Neural progenitor cell (in vitro differentiated cells): ENCODE results near the gene OMG. TPM values are rescaled to one million over a fixed set of nuclear protein-coding genes. Genes with fewer than 3 reads are reported as not detected.
"Not testable (repeated sequence)": the region's sequence is repeated elsewhere in the genome, so short reads cannot be mapped to it uniquely, and the experiment has no call there.

Experiments used
- DNase-seq: peaks from one replicate; pipeline ENCODE4 v3.0.0-alpha.2; 2016; ENCODE audit warnings: low spot score
- H2AFZ ChIP-seq: fragments of 200-600 bp; sonication (generic); replicated peaks from 2 replicates; pipeline ENCODE4 v1.6.1; 2016; ENCODE audit warnings: antibody characterized with exemption
- H3F3A ChIP-seq: fragments of 200-600 bp; sonication (generic); 2 replicates; pipeline ENCODE4 v1.6.1; 2016; ENCODE audit warnings: antibody characterized with exemption, low read depth
- H3K27ac ChIP-seq: fragments of 200-600 bp; sonication (generic); 2 replicates; pipeline ENCODE4 v1.5.1; 2016; ENCODE audit warnings: mild to moderate bottlenecking
- H3K27me3 ChIP-seq: fragments of 200-600 bp; sonication (generic); 2 replicates; pipeline ENCODE4 v1.6.1; 2016; ENCODE audit warnings: mild to moderate bottlenecking, moderate library complexity
- H3K36me3 ChIP-seq: fragments of 200-600 bp; sonication (generic); 2 replicates; pipeline ENCODE4 v1.5.1; 2016
- H3K4me1 ChIP-seq: fragments of 200-600 bp; sonication (generic); 2 replicates; pipeline ENCODE4 v1.6.1; 2016; ENCODE audit warnings: mixed run types
- H3K4me2 ChIP-seq: fragments of 200-600 bp; sonication (generic); 2 replicates; pipeline ENCODE4 v1.6.1; 2016
- H3K4me3 ChIP-seq: fragments of 200-600 bp; sonication (generic); 2 replicates; pipeline ENCODE4 v1.5.1; 2016
- H3K79me2 ChIP-seq: fragments of 200-600 bp; sonication (generic); 2 replicates; pipeline ENCODE4 v1.6.1; 2016; ENCODE audit warnings: low read depth
- H3K9ac ChIP-seq: fragments of 200-600 bp; sonication (generic); 2 replicates; pipeline ENCODE4 v1.6.1; 2016
- H3K9me3 ChIP-seq: fragments of 200-600 bp; sonication (generic); 2 replicates; pipeline ENCODE4 v1.5.1; 2016; ENCODE audit warnings: low read depth
- H4K20me1 ChIP-seq: fragments of 200-600 bp; sonication (generic); 2 replicates; pipeline ENCODE4 v1.6.1; 2016; ENCODE audit warnings: low read depth
- H3K27ac Mint-ChIP-seq: 3 replicates; pipeline ENCODE4 v1.8.0; 2021; ENCODE audit warnings: mixed read lengths
- H3K27me3 Mint-ChIP-seq: 2 replicates; pipeline ENCODE4 v1.8.0; 2022; ENCODE audit warnings: low read depth, mild to moderate bottlenecking, inconsistent platforms, moderate library complexity, mixed read lengths; ENCODE audit not compliant: insufficient read depth
- H3K36me3 Mint-ChIP-seq: 3 replicates; pipeline ENCODE4 v1.8.0; 2021; ENCODE audit warnings: mixed read lengths
- H3K4me1 Mint-ChIP-seq: 3 replicates; pipeline ENCODE4 v1.8.0; 2021; ENCODE audit warnings: mixed read lengths
- H3K4me3 Mint-ChIP-seq: 3 replicates; pipeline ENCODE4 v1.8.0; 2021; ENCODE audit warnings: mild to moderate bottlenecking, moderate library complexity, mixed read lengths
- H3K9me3 Mint-ChIP-seq: 3 replicates; pipeline ENCODE4 v1.8.0; 2020; ENCODE audit warnings: mixed read lengths
- CTCF ChIP-seq: fragments of 200-600 bp; sonication (generic); IDR thresholded peaks from 2 replicates; pipeline ENCODE4 v1.5.1; 2017; ENCODE audit warnings: antibody characterized with exemption, mild to moderate bottlenecking
- EZH2 ChIP-seq: fragments of 200-600 bp; sonication (generic); IDR thresholded peaks from 2 replicates; pipeline ENCODE4 v1.6.1; 2017; ENCODE audit warnings: antibody characterized with exemption, mild to moderate bottlenecking, moderate library complexity
- EZH2phosphoT487 ChIP-seq: fragments of 200-600 bp; sonication (generic); IDR thresholded peaks from 2 replicates; pipeline ENCODE4 v1.6.1; 2017; ENCODE audit warnings: antibody characterized with exemption
- total RNA-seq: library from RNA; depleted of rRNA; stranded (reverse); fragments of >200 nt; gene quantifications from 2 replicates; pipeline ENCODE4 v1.2.3, GENCODE V29; 2015; ENCODE audit warnings: low replicate concordance

Gene OMG
- total RNA-seq: not detected in 2 replicates

- no peak within 1 kb of the TSS for H3K4me3 Mint-ChIP-seq
- no peaks in the 10 kb centered on the region for H3F3A ChIP-seq
- DNase-seq: peak; percentile 30
- no peaks in the 10 kb centered on the region for H3K36me3 Mint-ChIP-seq
- H2AFZ ChIP-seq: no peak within 1 kb of the TSS
- H3K4me1 Mint-ChIP-seq: peaks cover 3% of the 10 kb centered on the region
- peak within 1 kb of the TSS; percentile 15 for H3K27ac ChIP-seq
- peaks cover 22% of the 10 kb centered on the region for H3K4me1 ChIP-seq
- no peaks in the 10 kb centered on the region for H3K36me3 ChIP-seq
- H4K20me1 ChIP-seq: no peaks in the 10 kb centered on the region
- no peaks in the 10 kb centered on the region for H3K27me3 ChIP-seq
- H3K27me3 Mint-ChIP-seq: no peaks in the 10 kb centered on the region
- H3K9me3 Mint-ChIP-seq: no peaks in the 10 kb centered on the region
- TF ChIP-seq CTCF (no peak), EZH2 (no peak), EZH2phosphoT487 (no peak)
- no peak within 1 kb of the TSS for H3K27ac Mint-ChIP-seq
- H3K9ac ChIP-seq: no peak within 1 kb of the TSS
- H3K9me3 ChIP-seq: no peaks in the 10 kb centered on the region
- no peak within 1 kb of the TSS for H3K4me3 ChIP-seq
- H3K4me2 ChIP-seq: peak within 1 kb of the TSS; percentile 8
- no peaks in the 10 kb centered on the region for H3K79me2 ChIP-seq
Measured at GRCh38 chr17:31297090-31297489, at the start of gene OMG. Gene OMG, minus strand, starts transcription at chr17:31297239. Its CDS starts 908 bp downstream, at chr17:31296331.

- peaks cover 19% of the 10 kb centered on the region for H3K36me3 Mint-ChIP-seq
- not testable (repeated sequence) for H3K4me3 ChIP-seq, H3K27ac ChIP-seq, H3K9me3 ChIP-seq, H3K36me3 ChIP-seq, H4K20me1 ChIP-seq, H3K27ac Mint-ChIP-seq, H3F3A ChIP-seq, H3K79me2 ChIP-seq, H3K27me3 ChIP-seq, H3K27me3 Mint-ChIP-seq, H3K4me3 Mint-ChIP-seq, H3K9me3 Mint-ChIP-seq, H2AFZ ChIP-seq, DNase-seq, H3K4me1 ChIP-seq, H3K9ac ChIP-seq, H3K4me2 ChIP-seq, H3K4me1 Mint-ChIP-seq
Measured at GRCh38 chr17:31345191-31345747, 48.2 kb upstream of the OMG start.

GRCh38 chr17:31339906-31340661, 43.0 kb upstream of the OMG start:
- H3K4me1 Mint-ChIP-seq: no peaks in the 10 kb centered on the region
- no peaks in the 10 kb centered on the region for H3K27me3 Mint-ChIP-seq
- Histone ChIP-seq H3K4me2 (no peak overlapping the region), H4K20me1 (no peaks in the 10 kb centered on the region), H3K4me3 (no peak overlapping the region), H3K4me1 (no peaks in the 10 kb centered on the region), H3K9ac (no peak overlapping the region), H3K27ac (no peak overlapping the region), H3F3A (no peaks in the 10 kb centered on the region), H3K36me3 (peaks cover 3% of the 10 kb centered on the region), H3K79me2 (no peaks in the 10 kb centered on the region), H2AFZ (no peak overlapping the region), H3K27me3 (no peaks in the 10 kb centered on the region), H3K9me3 (no peaks in the 10 kb centered on the region)
- H3K36me3 Mint-ChIP-seq: peaks cover 31% of the 10 kb centered on the region
- H3K4me3 Mint-ChIP-seq: no peak overlapping the region
- no peak overlapping the region for H3K27ac Mint-ChIP-seq
- DNase-seq: no peak
- H3K9me3 Mint-ChIP-seq: no peaks in the 10 kb centered on the region
- TF ChIP-seq EZH2 (no peak), CTCF (no peak), EZH2phosphoT487 (no peak)

- TF ChIP-seq CTCF (no peak), EZH2 (no peak), EZH2phosphoT487 (no peak)
- Histone ChIP-seq H3K4me2 (no peak overlapping the region), H3K9me3 (no peaks in the 10 kb centered on the region), H3K9ac (no peak overlapping the region), H4K20me1 (no peaks in the 10 kb centered on the region), H2AFZ (no peak overlapping the region), H3K27ac (no peak overlapping the region), H3K79me2 (no peaks in the 10 kb centered on the region), H3F3A (no peaks in the 10 kb centered on the region), H3K4me3 (no peak overlapping the region), H3K27me3 (no peaks in the 10 kb centered on the region), H3K4me1 (no peaks in the 10 kb centered on the region), H3K36me3 (peaks cover 4% of the 10 kb centered on the region)
- H3K9me3 Mint-ChIP-seq: no peaks in the 10 kb centered on the region
- no peaks in the 10 kb centered on the region for H3K4me1 Mint-ChIP-seq
- peaks cover 15% of the 10 kb centered on the region for H3K36me3 Mint-ChIP-seq
- no peak overlapping the region for H3K27ac Mint-ChIP-seq
- no peaks in the 10 kb centered on the region for H3K27me3 Mint-ChIP-seq
- no peak overlapping the region for H3K4me3 Mint-ChIP-seq
- no peak for DNase-seq
Measured at GRCh38 chr17:31329221-31329620, 32.2 kb upstream of the OMG start.
